T-helper 17 cell (primary cell): ENCODE measurements around the gene SKA1. TPM values are rescaled to one million over a fixed set of nuclear protein-coding genes. Genes with fewer than 3 reads are reported as not detected.
"Not testable (repeated sequence)": the region's sequence is repeated elsewhere in the genome, so short reads cannot be mapped to it uniquely, and the experiment has no call there.

Source experiments
- ATAC-seq: fragments of 150-1000 bp; cut with Tn5 transposase; 2 replicates; pipeline ENCODE4 v1.10.0; 2021; ENCODE audit warnings: mild to moderate bottlenecking, moderate library complexity
- DNase-seq, 3 donors: peaks; one replicate each; pipeline versions ENCODE4 v3.0.0 to v3.0.0-alpha.2; 2020 to 2021
- H3K9me3 ChIP-seq: one replicate; pipeline ENCODE4 v1.7.0; 2013; ENCODE audit warnings: low read length, mild to moderate bottlenecking; ENCODE audit not compliant: control insufficient read depth, poor library complexity, severe bottlenecking
- H3K27ac Mint-ChIP-seq: one replicate; pipeline ENCODE4 v1.8.0; 2022; ENCODE audit warnings: mild to moderate bottlenecking, moderate library complexity, mixed read lengths
- H3K27me3 Mint-ChIP-seq: one replicate; pipeline ENCODE4 v1.8.0; 2022; ENCODE audit warnings: mixed read lengths
- H3K36me3 Mint-ChIP-seq: one replicate; pipeline ENCODE4 v1.8.0; 2022; ENCODE audit warnings: low read depth, mixed read lengths
- H3K4me1 Mint-ChIP-seq: one replicate; pipeline ENCODE4 v1.8.0; 2022; ENCODE audit warnings: mild to moderate bottlenecking, mixed read lengths
- H3K4me3 Mint-ChIP-seq: one replicate; pipeline ENCODE4 v1.8.0; 2022; ENCODE audit warnings: mild to moderate bottlenecking, moderate library complexity, mixed read lengths
- total RNA-seq, 4 donors: library from RNA in 2 of 4; stranded (reverse) in 2 of 4; gene quantifications; one replicate each; pipeline ENCODE4 v1.2.3 and lab custom pipeline; 2022 to 2026

Gene SKA1
- total RNA-seq, 2 donors from 2014 or later, result 0.27 to 0.39 TPM

- Mint-ChIP-seq H3K4me3 (no peak overlapping the region), H3K27ac (no peak overlapping the region), H3K27me3 (peaks cover 56% of the 10 kb centered on the region), H3K4me1 (peaks cover 16% of the 10 kb centered on the region), H3K36me3 (peaks cover 9% of the 10 kb centered on the region)
- no peak for ATAC-seq
- H3K9me3 ChIP-seq, result no peaks in the 10 kb centered on the region
- DNase-seq, result no peak
Measured at GRCh38 chr18:50399582-50399981, 24.7 kb downstream of the SKA1 start.

GRCh38 chr18:50400438-50400837 is 25.6 kb downstream of the SKA1 start:
- not testable (repeated sequence) for ATAC-seq, DNase-seq, H3K9me3 ChIP-seq, H3K4me3 Mint-ChIP-seq, H3K27ac Mint-ChIP-seq, H3K36me3 Mint-ChIP-seq
- Mint-ChIP-seq H3K27me3 (peaks cover 64% of the 10 kb centered on the region), H3K4me1 (peaks cover 16% of the 10 kb centered on the region)

- H3K36me3 Mint-ChIP-seq, result peaks cover 9% of the 10 kb centered on the region
- H3K9me3 ChIP-seq, result no peaks in the 10 kb centered on the region
- H3K4me1 Mint-ChIP-seq, result peaks cover 16% of the 10 kb centered on the region
- DNase-seq (no peak), ATAC-seq (no peak)
- no peak overlapping the region for H3K27ac Mint-ChIP-seq
- peaks cover 73% of the 10 kb centered on the region for H3K27me3 Mint-ChIP-seq
- no peak overlapping the region for H3K4me3 Mint-ChIP-seq
Measured at GRCh38 chr18:50401295-50401694, 26.4 kb downstream of the SKA1 start.

GRCh38 chr18:50401888-50402287 is 27.0 kb downstream of the SKA1 start:
- DNase-seq (no peak), ATAC-seq (no peak)
- H3K27ac Mint-ChIP-seq, result no peak overlapping the region
- peaks cover 16% of the 10 kb centered on the region for H3K4me1 Mint-ChIP-seq
- H3K4me3 Mint-ChIP-seq, result no peak overlapping the region
- no peaks in the 10 kb centered on the region for H3K9me3 ChIP-seq
- H3K36me3 Mint-ChIP-seq, result peaks cover 9% of the 10 kb centered on the region
- peaks cover 79% of the 10 kb centered on the region for H3K27me3 Mint-ChIP-seq

- ATAC-seq, H3K27ac Mint-ChIP-seq, H3K4me1 Mint-ChIP-seq, H3K36me3 Mint-ChIP-seq, DNase-seq, H3K4me3 Mint-ChIP-seq, H3K9me3 ChIP-seq: not testable (repeated sequence)
- H3K27me3 Mint-ChIP-seq, result peaks cover 87% of the 10 kb centered on the region
Measured at GRCh38 chr18:50404752-50405581, 30.1 kb downstream of the SKA1 start.

GRCh38 chr18:50405582-50406271 is 30.9 kb downstream of the SKA1 start:
- peaks cover 7% of the 10 kb centered on the region for H3K36me3 Mint-ChIP-seq
- DNase-seq (no peak), ATAC-seq (no peak)
- H3K27me3 Mint-ChIP-seq, result peaks cover 89% of the 10 kb centered on the region
- no peak overlapping the region for H3K27ac Mint-ChIP-seq
- H3K9me3 ChIP-seq, result no peaks in the 10 kb centered on the region
- no peak overlapping the region for H3K4me3 Mint-ChIP-seq
- peaks cover 8% of the 10 kb centered on the region for H3K4me1 Mint-ChIP-seq

- H3K27me3 Mint-ChIP-seq, result peaks cover 78% of the 10 kb centered on the region
- no peak for ATAC-seq
- no peaks in the 10 kb centered on the region for H3K9me3 ChIP-seq
- DNase-seq, result no peak
- H3K4me1 Mint-ChIP-seq, result peaks cover 4% of the 10 kb centered on the region
- H3K27ac Mint-ChIP-seq, result no peak overlapping the region
- no peak overlapping the region for H3K4me3 Mint-ChIP-seq
- H3K36me3 Mint-ChIP-seq, result peaks cover 2% of the 10 kb centered on the region
Measured at GRCh38 chr18:50409236-50409635, 34.4 kb downstream of the SKA1 start.

- Mint-ChIP-seq H3K4me1 (peaks cover 2% of the 10 kb centered on the region), H3K27me3 (peaks cover 71% of the 10 kb centered on the region), H3K4me3 (no peak overlapping the region), H3K36me3 (peaks cover 2% of the 10 kb centered on the region), H3K27ac (no peak overlapping the region)
- DNase-seq (no peak), ATAC-seq (no peak)
- H3K9me3 ChIP-seq, result no peaks in the 10 kb centered on the region
Measured at GRCh38 chr18:50410008-50410407, 35.2 kb downstream of the SKA1 start.

GRCh38 chr18:50410894-50411293 is 36.0 kb downstream of the SKA1 start:
- peaks cover 62% of the 10 kb centered on the region for H3K27me3 Mint-ChIP-seq
- H3K27ac Mint-ChIP-seq, result no peak overlapping the region
- peaks cover 2% of the 10 kb centered on the region for H3K36me3 Mint-ChIP-seq
- H3K4me1 Mint-ChIP-seq, result peaks cover 2% of the 10 kb centered on the region
- H3K4me3 Mint-ChIP-seq, result no peak overlapping the region
- ATAC-seq, result no peak
- no peak for DNase-seq
- H3K9me3 ChIP-seq, result no peaks in the 10 kb centered on the region

- H3K4me1 Mint-ChIP-seq, H3K36me3 Mint-ChIP-seq, H3K27ac Mint-ChIP-seq, ATAC-seq, H3K9me3 ChIP-seq, H3K4me3 Mint-ChIP-seq, DNase-seq: not testable (repeated sequence)
- peaks cover 21% of the 10 kb centered on the region for H3K27me3 Mint-ChIP-seq
Measured at GRCh38 chr18:50416832-50417231, 42.0 kb downstream of the SKA1 start.

- peaks cover 21% of the 10 kb centered on the region for H3K27me3 Mint-ChIP-seq
- H3K4me3 Mint-ChIP-seq, H3K9me3 ChIP-seq, H3K4me1 Mint-ChIP-seq, ATAC-seq, DNase-seq, H3K27ac Mint-ChIP-seq, H3K36me3 Mint-ChIP-seq: not testable (repeated sequence)
Measured at GRCh38 chr18:50417705-50418104, 42.9 kb downstream of the SKA1 start.

GRCh38 chr18:50418650-50419049 is 43.8 kb downstream of the SKA1 start:
- no peak overlapping the region for H3K27ac Mint-ChIP-seq
- H3K36me3 Mint-ChIP-seq, result no peaks in the 10 kb centered on the region
- DNase-seq (no peak), ATAC-seq (no peak)
- H3K9me3 ChIP-seq, result no peaks in the 10 kb centered on the region
- H3K4me3 Mint-ChIP-seq, result no peak overlapping the region
- H3K27me3 Mint-ChIP-seq, result peaks cover 22% of the 10 kb centered on the region
- no peaks in the 10 kb centered on the region for H3K4me1 Mint-ChIP-seq

GRCh38 chr18:50422286-50422898 is 47.5 kb downstream of the SKA1 start:
- H3K9me3 ChIP-seq, result no peaks in the 10 kb centered on the region
- DNase-seq (no peak), ATAC-seq (no peak)
- no peak overlapping the region for H3K4me3 Mint-ChIP-seq
- peaks cover 25% of the 10 kb centered on the region for H3K27me3 Mint-ChIP-seq
- no peaks in the 10 kb centered on the region for H3K4me1 Mint-ChIP-seq
- H3K36me3 Mint-ChIP-seq, result no peaks in the 10 kb centered on the region
- H3K27ac Mint-ChIP-seq, result no peak overlapping the region
